ENCODE measurements around the gene NRTN. TPM values are rescaled to one million over a fixed set of nuclear protein-coding genes. Genes with fewer than 3 reads are reported as not detected.
"Not testable (repeated sequence)": the region's sequence is repeated elsewhere in the genome, so short reads cannot be mapped to it uniquely, and the experiment has no call there.

NRTN gene
- total RNA-seq, 2 experiments from 2014 or later, result 0.25 TPM; not detected in 1

- ChIA-PET CTCF (no interaction called here), POLR2A (interaction anchor here (0.7 kb wide), 1 partner anchor 41 kb away, joined by 3 read pairs; no protein-coding TSS in a partner anchor)
These were observed 45.3 kb downstream of the NRTN start for GRCh38 chr19:5850189-5850588.

- CTCF ChIA-PET, result interaction anchor here (0.7 kb wide), 1 partner anchor 248 kb away, joined by 3 read pairs; no protein-coding TSS in a partner anchor
- POLR2A ChIA-PET, result interaction anchor here (0.7 kb wide), 1 partner anchor 42 kb away, joined by 3 read pairs; no protein-coding TSS in a partner anchor
These were observed 46.0 kb downstream of the NRTN start for GRCh38 chr19:5850743-5851293.

DNA sequence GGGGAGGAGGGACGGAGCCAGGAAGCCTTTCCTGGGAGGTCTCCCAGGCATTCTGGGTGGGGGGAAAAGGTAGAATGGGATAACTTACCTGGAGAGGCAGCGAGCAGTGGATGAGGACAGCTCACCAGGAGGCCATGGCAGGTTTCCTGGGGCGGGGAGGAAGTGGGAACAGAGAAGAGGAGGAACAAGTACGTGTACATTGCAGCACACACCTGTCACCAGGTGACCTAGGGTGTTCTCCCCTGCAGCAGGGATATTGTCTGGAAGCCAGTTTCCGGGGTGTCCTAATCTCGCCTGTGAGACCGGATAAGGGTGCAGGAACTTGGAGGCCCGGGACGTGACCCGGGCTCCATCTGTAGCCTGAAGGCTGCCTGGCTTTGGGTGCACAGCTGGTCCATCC is 46.4 kb downstream of the NRTN start, which contains the start of gene FUT3:
Gene FUT3, minus strand, starts transcription at position 148 of the 400 bp plus-strand sequence.
- POLR2A ChIA-PET, result no interaction called here
- CTCF ChIA-PET, result no interaction called here

GRCh38 chr19:5854121-5854520 is 49.3 kb downstream of the NRTN start:
- POLR2A ChIA-PET, CTCF ChIA-PET: not testable (repeated sequence)

- POLR2A ChIA-PET, CTCF ChIA-PET: not testable (repeated sequence)
These were observed 50.3 kb downstream of the NRTN start for GRCh38 chr19:5855151-5855550.

GRCh38 chr19:5857203-5858081 is 52.6 kb downstream of the NRTN start:
- CTCF ChIA-PET, result no interaction called here
- POLR2A ChIA-PET, result no interaction called here

- CTCF ChIA-PET, result no interaction called here
- POLR2A ChIA-PET, result no interaction called here
These were observed 58.3 kb downstream of the NRTN start for GRCh38 chr19:5863030-5863665.

- POLR2A ChIA-PET, result no interaction called here
These were observed 59.3 kb downstream of the NRTN start for GRCh38 chr19:5864013-5864720.

DNA sequence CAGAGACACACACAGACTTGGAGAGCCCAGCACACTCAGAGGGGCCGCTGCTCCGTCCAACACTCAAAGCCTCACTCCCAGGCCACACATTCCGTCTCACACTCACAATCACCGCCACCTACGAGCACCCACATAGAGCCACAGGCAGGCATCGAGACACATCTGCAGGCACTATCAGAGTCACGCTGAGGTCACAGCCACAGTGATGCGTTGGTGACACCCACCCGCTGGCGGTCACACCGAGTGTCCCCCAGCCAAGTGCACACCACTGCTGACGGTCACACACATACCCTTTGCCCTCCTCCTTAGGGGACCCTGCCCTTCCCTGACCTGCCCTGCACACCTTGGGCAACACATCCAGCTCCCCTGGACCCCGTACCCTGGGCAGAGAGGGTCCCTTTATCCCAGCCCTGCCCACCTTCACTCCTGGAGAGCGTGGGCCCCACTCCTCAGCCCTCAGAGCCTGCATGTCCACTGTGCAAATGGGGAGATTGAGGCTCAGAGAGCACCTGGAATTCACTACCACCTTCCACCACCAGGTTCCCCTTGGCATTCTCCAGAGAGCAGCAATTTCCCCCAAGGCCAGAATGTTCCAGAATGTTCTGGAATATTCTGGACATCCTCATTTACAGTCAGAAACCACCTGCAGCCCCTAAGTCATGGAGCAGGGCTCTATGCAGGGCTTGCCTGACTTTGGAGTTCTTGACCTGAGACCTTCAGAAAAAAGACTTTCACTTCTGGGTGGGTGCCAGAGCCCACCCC is 60.0 kb downstream of the NRTN start:
- CTCF ChIA-PET, result no interaction called here
- POLR2A ChIA-PET, result no interaction called here

More at GRCh38 chr19:5864013-5864720, 59.3 kb downstream of the NRTN start:
- CTCF ChIA-PET, result no interaction called here

- ChIA-PET POLR2A (no interaction called here), CTCF (no interaction called here)
These were observed 60.9 kb downstream of the NRTN start for GRCh38 chr19:5865772-5866171.

DNA sequence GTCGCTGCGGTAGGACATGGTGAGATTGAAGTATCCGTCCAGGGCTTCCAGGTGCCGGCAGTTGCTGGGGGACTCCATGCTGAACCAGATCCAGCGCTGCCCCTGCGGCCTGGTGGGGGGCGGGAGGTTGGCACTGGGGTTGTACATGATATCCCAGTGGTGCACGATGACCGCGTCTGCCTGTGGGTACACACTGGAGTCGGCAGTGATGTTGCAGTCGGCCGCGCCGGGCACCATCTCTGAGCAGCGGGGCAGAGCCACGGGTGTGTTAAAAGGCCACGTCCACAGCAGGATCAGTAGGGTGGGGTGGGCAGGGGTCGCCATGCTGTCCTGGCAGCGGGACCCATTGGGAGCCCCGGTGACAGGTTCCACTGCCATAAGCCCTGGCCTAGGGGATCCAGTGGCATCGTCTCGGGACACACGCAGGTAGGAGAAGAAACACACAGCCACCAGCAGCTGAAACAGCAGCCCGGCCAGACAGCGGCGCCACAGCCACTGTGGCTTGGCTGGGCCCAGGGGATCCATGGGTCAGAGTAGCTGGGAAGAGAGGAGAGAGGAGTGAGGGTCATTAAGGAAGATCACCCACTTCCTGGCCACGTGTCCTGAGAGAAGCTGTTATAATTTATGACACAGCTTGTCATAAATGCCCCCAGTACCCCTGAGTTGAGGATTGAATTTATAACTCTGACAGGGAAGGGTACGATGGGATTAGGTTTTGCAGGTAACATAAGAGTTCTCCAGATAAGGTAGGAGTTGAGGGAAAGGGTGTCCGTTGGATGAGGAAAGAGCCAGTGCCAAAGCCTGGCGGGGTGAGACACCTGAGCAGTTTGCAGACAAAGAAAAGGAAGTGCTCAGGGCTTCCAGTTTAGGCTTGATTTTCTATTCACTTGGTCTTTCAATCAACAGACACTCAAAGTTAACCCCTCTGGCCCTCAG is 62.6 kb downstream of the NRTN start:
- POLR2A ChIA-PET, result no interaction called here

GRCh38 chr19:5870986-5871394 is 66.1 kb downstream of the NRTN start:
- ChIA-PET CTCF (no interaction called here), POLR2A (no interaction called here)

More for the DNA sequence above, 62.6 kb downstream of the NRTN start:
- CTCF ChIA-PET, result no interaction called here

GRCh38 chr19:5873617-5874199 is 68.8 kb downstream of the NRTN start:
- ChIA-PET POLR2A (no interaction called here), CTCF (interaction anchor here (0.5 kb wide), 1 partner anchor 15 kb away, joined by 3 read pairs; no protein-coding TSS in a partner anchor)

DNA sequence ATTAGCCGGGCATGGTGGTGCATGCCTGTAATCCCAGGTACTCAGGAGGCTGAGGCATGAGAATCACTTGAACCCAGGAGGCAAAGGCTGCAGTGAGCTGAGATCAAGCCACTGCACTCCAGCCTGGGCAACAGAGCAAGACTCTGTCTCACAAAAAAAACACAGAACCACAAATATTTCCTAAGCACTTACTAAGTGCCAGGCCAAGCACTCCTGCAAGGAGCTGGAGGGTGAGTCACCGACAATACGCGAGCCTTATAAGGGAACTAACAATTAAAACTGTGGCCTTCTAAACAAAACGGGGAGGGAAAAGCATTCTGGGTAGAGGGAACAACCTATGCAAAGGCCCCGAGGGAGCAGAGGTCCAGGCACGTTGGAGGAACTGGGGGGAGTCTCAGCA is 69.6 kb downstream of the NRTN start:
- POLR2A ChIA-PET, result not testable (repeated sequence)
- CTCF ChIA-PET, result interaction anchor here (0.7 kb wide), 1 partner anchor 1371 kb away, joined by 4 read pairs; no protein-coding TSS in a partner anchor

DNA sequence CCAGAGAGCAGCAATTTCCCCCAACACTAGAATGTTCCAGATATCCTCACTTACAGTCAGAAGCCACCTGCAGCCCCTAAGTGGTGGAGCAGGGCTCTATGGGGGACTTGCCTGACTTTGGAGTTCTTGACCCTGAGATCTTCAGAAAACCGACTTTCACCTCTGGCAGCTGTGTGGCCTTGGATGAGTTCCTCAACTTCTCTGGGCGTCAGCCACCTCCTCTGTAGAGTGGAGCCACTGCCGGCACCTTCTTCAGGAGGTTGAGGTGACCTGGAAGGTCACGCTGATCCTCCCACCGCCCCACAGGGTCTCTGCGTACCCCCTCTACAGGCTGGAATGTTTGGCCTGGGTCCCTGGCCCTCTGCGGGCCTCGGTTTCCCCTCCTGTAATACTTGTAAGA is 72.6 kb downstream of the NRTN start:
- ChIA-PET POLR2A (no interaction called here), CTCF (no interaction called here)

- ChIA-PET POLR2A (no interaction called here), CTCF (interaction anchor here (1.2 kb wide), 1 partner anchor 50 kb away, joined by 3 read pairs; no protein-coding TSS in a partner anchor)
These were observed 73.0 kb downstream of the NRTN start for GRCh38 chr19:5877882-5878281.
